ENCODE measurements around the gene SLX4.

- no peak for TF ChIP-seq CTCF (IDR thresholded peaks at IDR 0.05; ENCODE audit: extremely low read depth in 1 of 2, insufficient read depth in 1 of 2, low read depth in 1 of 2, low read length in 2 of 2)
- TF ChIP-seq POLR2A (IDR thresholded peaks at IDR 0.05; ENCODE audit: low read depth, low read length): no peak
- TF ChIP-seq EZH2 (IDR thresholded peaks at IDR 0.05; ENCODE audit: borderline replicate concordance, low read depth, low read length, severe bottlenecking): no peak
Measured at GRCh38 chr16:3562914-3563480, 48.4 kb downstream of the SLX4 start.
